ENCODE results near the gene AUTS2.

Gene AUTS2

GRCh38 chr7:70700055-70700940 lies 1102.0 kb downstream of the AUTS2 start:
- no peak for DNase-seq

GRCh38 chr7:70700941-70701425 lies 1102.7 kb downstream of the AUTS2 start:
- DNase-seq: no peak

DNA sequence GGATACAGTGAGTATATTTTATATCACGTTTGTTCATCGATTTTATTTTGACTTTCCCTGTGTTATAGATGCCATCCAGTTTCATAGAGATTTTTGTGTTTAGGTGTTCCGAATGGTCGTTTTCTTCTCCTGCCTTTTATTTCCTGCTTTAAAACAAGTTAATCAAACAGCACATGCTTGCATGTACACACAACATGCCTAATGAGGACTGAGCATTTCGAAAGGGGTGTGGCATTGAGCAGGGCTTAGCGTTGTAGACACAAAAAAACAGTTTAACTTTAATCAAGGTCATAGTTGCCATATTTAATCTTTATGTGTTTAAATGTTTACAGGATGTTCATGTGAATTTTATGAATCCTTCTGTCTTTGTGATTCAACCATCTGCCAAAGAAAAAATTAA lies 1103.2 kb downstream of the AUTS2 start:
- DNase-seq: no peak

DNA sequence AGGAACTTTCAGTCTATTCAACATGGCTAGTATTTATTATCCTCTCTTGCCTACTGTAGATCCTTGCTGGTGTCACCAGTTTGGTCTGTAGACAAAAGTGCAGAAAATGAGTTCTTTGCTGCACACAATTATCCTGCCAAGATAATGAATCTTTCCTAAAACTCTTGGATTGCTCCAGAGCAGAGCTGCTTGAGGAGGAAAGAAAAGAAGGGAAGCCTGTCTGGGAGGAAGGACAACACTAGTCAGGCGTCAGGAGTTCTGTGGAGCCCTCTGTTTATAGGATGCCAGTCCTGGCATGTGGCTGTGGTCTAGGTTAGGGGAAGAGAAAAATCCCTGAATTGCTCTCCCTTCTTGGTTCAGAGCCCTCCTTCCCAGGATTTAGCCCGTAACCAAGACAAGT lies 1103.7 kb downstream of the AUTS2 start:
- DNase-seq: no peak

- DNase-seq: no peak
Observed at GRCh38 chr7:70703785-70704184, 1105.5 kb downstream of the AUTS2 start.

DNA sequence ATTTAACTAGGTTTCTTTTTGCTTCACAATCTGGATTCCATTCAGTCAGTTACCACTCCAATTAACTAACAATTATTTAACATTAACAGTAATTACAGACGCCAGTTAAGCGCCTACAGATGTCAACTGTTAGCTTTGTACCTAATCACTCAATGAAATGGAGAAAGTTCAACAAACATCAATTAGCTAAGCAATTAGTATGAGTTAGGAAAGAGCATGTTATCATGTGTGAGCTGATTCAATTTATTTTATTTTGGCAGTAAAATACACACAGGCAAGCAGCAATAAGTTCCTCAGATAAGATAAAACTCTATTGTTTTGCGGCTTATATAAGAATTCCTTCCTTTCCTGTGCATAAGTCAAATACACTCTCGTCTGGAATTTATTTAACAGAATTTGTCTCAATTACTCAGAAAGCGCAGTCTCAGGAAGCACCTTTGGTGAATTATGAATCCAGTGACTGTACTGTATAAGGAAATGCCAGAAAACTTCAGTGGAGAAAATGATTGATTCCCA lies 1106.6 kb downstream of the AUTS2 start:
- DNase-seq: no peak

GRCh38 chr7:70706204-70706603 lies 1107.9 kb downstream of the AUTS2 start:
- no peak for DNase-seq

- DNase-seq: no peak
Observed at GRCh38 chr7:70706698-70707097, 1108.4 kb downstream of the AUTS2 start.

DNA sequence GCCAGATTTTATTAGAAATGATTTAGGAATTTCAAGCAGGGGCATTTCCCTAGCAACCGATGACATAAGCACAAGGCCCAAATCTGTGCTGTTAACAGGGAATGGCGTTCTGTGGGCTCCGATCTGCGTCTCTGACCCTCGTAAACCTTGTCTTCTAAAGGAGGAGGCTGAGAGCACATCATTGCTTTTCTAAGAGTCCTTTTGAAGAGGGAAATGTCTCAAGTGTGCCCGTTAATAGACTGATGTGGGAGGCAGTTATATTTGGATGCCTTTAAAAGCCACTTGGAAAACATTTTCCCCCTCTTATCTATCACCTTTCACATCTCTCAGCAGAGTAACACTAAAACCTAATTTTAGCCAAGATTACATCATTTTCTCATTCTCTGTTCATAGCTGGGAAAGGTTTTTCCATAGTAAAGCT lies 1109.6 kb downstream of the AUTS2 start:
- DNase-seq: no peak

DNA sequence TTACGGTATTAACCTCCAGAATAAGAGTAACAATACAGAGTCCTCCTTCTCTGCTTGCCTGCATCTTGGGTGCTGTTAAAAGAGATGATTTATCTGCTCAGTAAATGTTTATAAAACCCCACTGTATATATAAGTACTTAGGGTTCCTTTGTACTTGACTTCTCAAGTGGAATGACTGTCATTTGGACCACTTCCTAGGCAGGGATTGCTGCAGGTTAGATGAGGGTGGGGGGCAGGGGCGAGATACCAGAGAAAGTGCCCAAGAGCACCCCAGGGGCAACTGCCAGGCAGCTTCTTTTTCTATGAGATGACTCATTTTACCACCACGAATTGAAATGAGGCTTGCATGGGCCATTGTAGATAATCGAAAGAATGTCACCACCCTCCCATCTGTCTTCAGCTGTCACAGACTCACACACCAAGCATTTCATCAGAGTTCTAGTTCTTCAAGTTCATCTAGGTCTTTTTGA lies 1111.8 kb downstream of the AUTS2 start:
- DNase-seq: no peak

GRCh38 chr7:70710651-70711050 lies 1112.4 kb downstream of the AUTS2 start:
- DNase-seq: no peak

DNA sequence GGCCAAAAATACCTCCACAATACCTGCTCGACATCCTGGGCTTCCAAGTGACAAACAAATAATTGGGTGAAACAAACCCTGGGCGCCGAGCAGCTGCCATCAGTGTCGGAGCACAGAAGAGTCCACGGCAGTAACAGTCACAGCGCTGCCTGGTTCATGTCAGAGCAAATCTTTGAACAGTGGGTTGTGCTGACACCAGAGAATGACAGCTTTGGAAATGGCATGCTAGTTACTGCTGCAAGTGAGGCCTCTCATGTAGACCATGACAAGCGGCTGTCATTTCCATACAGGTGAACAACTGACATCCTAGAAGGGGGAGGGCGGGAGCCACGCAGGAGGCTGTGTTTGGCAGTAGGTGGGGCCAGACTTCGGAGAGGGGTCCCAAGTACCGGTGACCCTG lies 1113.2 kb downstream of the AUTS2 start:
- DNase-seq: no peak

DNA sequence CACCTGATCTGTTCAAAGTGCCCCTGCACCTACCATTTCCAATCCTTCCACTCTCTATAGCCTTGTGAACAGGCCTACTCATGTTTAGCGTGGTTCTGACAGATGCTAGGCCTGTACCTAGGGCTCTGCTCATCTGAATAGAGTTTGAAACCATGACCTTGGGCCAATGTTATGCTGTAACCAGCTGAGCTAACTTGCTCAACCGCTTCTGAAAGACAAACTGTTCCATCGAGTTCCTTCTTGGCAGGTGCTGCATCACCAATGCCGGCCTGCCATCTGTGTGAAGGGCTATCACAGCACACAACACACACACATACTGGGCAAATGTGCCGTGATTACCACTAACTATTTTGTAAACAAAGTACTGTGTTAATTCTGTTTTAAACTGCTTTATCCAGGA lies 1114.7 kb downstream of the AUTS2 start:
- no peak for DNase-seq

DNA sequence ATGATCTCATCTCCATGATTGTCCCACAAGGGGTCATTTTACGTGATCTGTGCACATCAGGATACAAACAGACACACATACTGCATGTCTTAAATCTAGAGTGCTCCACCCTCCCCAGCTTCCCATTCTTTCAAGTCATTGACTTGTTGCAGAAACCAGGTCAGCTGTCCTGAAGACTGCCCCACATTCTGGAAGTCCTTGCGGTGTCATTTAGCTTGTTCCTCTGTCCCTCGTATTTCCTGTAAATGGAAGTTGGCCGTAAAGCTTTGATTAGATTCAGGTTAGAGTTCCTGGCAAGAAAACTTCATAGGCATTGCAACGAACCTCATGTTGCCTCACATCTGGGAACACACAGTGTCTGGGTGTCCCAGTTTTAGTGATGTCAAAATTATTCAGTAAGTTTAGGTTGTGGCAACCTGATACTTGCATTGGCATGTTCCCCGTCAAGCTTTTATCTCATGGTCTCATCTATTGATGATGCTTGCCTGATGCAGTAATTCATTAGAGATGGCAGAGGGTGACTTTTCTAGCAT lies 1116.3 kb downstream of the AUTS2 start:
- DNase-seq: no peak

- DNase-seq: no peak
Observed at GRCh38 chr7:70717553-70718329, 1119.5 kb downstream of the AUTS2 start.

GRCh38 chr7:70719125-70719524 lies 1120.8 kb downstream of the AUTS2 start:
- no peak for DNase-seq

DNA sequence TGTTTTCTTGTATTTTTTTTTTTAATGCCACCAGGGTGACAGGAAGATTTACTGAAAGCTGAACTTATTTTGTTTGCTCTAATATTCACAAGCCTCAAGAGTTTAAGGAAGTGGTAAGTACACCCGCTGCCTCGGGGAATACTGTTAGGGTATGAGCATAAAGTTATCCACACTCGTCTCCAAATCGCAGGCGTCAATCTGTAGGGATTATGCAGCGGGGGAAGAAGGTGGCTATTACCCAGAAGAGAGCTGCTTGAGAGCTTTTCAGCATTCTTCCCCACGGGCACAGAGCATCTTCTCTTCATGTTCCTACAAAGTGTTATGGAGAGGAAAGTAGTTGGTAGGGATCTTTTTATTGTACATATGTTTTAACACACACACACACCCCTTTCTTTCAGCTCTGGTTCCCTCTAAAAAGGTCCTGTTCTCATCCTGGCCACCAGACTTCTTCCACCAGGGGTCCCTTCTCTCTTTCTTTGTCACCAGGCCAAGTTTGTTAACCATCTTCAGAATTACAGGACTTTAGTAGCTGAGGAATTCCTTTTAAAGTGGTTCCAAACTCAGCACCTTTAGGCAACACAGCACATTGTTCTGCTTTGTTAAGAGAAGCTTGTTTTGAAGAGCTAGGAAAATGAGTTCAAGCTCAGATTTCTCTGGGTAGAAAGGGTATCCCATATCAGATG lies 1122.1 kb downstream of the AUTS2 start:
- DNase-seq: no peak

DNA sequence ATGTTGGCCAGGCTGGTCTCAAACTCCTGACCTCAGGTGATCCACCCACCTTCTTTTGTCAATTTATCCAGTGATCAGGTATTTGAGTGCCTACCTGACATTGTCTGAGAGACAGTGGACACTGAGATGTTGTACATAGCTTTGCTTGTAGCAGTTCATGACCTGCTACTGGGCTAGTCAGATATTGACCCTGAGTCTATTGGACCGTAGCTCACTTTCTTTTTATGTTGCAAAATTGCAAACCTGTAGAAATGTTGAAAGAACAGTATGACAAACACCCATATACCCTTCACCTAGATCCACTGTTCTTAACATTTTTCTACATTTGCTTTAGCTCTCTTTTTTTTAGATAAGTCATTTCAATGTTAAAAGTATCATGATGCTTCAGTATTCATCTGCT lies 1123.2 kb downstream of the AUTS2 start:
- DNase-seq: no peak

- no peak for DNase-seq
Observed at GRCh38 chr7:70723339-70723738, 1125.1 kb downstream of the AUTS2 start.

- no peak for DNase-seq
Observed at GRCh38 chr7:70725448-70725847, 1127.2 kb downstream of the AUTS2 start.

- no peak for DNase-seq
Observed at GRCh38 chr7:70726294-70726693, 1128.0 kb downstream of the AUTS2 start.

DNA sequence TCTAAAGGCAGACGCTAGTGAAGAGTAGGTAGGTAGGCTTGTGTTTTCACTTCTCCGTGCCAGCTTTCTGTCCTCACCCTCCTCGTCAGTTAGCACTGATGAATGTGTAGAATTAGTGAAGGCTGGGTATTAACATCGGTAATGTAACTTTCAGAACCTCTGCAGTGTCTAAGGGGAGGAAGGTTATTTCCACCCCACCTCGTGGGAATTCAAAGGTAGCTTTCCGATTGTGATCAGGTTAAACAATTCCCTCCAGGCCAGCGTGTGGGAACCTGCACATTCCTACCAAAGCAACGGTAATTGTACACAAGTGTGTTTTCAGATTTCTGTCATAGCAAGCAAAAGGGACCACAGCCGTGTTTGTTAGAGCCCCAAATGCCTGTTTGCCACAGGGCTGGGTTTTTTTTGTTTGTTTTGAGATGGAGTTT lies 1128.7 kb downstream of the AUTS2 start:
- DNase-seq: no peak
